Activated naive CD4-positive, alpha-beta T cell treated with Interleukin-2 at 50 U/mL for 16 hours (primary cell): ENCODE data around the gene FHL5.
"Not testable (repeated sequence)": the region's sequence is repeated elsewhere in the genome, so short reads cannot be mapped to it uniquely, and the experiment has no call there.

Experiments used
- DNase-seq: peaks from one replicate; pipeline ENCODE4 v3.0.0-alpha.2; 2020

FHL5 gene

DNA sequence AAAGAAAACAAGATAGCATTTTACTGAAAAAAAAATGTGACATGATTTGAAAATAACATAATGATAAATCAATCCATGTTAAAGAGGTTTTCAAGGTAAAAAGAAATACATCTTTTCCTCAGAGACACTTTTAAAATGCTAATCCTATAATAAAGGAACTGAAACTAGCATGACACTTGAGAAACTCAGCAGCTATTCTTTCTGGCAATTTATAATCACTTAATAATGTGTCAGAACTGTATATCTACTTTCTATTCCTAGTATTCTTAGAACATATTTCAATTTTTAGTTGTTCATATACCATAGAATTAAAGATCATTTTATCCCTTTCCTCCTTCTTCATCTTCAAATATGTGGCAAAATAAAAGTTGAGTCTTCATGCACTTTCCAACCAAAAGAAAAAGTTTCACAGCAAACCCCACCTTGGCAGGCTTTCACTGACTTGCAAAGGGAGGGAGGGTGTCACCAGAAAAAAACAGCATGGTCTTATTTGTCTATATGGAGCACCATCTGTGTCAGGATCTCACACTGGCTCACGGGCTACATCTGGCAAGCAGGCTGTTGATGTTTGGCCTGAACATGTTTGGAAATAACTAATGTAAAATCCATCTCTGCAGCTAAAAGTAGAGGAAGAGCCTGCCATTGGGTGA lies 48.5 kb downstream of the FHL5 start:
- DNase-seq = no peak

GRCh38 chr6:96613291-96613999 lies 50.5 kb downstream of the FHL5 start:
- no peak for DNase-seq

GRCh38 chr6:96620851-96621250 lies 57.9 kb downstream of the FHL5 start:
- no peak for DNase-seq

DNA sequence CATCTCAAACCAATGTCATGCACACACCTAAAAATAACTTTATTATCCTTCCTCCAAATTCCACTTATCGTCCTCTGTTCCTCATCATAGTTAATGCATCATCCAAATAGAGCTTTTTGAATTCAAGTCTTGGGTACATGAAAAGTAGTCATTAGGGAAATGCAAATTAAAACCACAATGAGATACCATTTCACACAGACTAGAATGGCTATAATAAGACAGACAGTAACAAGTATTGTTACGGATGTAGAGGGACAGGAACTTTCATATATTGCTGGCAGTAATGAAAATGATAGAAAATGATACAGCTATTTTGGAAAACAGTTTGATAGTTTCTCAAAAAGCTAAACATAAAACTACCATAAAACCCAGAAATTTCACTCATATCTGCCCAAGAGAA lies 59.1 kb downstream of the FHL5 start:
- DNase-seq = no peak

DNA sequence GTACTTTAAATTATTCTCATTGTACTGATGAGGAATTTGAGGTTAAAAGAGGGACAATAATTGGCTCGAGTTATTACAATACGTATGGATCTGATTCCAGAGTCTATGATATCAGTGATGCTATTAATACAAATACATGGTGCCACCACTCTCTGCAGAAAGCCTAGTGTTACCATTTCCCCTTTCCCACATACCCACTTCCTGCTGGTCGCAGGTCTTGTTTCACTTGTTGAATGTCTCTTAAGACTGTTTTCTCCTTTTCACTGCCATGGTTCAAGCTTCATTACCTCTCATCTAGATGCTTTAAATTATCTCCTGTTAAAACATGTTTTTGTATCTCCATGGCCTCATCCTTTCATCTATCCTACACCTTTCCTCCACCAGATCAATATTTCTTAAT lies 62.0 kb downstream of the FHL5 start:
- DNase-seq = no peak

DNA sequence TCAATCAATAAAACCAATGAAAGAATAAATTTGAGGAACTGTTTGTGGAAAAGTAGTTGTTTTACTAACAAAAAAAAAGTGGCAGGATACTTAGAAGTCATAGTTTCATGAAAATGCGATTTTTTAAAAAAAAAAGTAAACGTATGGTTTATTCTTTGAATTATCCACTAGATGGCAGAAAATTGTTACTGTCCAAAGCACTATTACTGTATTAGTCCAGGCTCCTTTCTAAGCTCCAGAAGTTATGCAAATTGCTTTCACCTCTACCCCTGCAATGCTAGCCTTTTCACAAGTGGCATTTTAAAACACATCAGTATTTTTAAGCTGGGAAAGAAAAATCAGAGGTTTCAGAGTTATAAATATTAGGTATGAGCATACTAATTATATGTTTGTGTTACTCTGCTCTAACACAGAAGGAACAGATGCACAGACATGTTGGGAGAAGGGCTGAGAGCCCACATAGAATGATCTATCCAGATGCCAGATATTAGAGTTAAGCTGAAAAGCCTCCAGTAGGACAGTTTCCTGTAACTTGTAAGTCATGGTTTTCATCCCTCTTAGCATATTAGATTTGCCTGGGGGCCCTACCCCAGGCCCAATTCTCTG lies 63.9 kb downstream of the FHL5 start:
- no peak for DNase-seq

DNA sequence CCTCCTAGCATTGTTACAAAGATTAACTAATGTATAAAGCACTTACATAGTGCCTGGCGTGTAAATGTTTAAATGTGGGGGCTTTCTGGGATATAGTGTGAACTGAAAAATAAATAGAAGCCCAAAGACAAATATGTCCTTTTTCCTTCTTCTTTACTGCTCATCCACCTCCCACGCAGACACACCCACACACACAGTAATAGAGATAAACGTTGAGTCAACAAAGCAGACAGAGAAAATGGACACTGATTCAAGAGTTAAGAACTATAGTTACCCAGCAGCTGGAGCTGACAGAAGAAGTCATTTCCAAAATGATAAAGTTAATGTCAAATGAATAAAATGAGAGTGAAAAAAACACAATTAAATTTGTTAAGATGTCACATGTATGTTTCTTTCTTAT lies 68.3 kb downstream of the FHL5 start:
- no peak for DNase-seq

- DNase-seq = not testable (repeated sequence)
Measured at GRCh38 chr6:96637979-96638378, 75.1 kb downstream of the FHL5 start.

DNA sequence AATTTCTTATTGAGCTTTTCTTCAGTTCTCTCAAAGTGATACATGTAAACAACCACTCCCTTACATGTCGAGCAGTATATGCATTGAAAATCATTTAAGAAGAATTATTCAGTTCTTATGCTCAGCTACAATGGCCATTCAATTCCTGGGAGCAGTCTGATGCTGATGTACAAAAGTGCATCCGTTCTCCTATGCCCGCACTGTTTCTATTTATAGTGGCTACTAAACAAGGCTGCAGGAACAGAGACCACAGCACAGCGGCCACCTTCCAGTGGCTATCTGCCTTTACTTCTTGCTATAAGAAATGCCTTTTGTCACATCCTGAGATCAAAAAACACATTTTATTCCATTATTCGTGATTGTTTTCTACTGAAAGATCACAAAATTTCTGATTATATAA lies 82.2 kb downstream of the FHL5 start:
- DNase-seq = no peak

DNA sequence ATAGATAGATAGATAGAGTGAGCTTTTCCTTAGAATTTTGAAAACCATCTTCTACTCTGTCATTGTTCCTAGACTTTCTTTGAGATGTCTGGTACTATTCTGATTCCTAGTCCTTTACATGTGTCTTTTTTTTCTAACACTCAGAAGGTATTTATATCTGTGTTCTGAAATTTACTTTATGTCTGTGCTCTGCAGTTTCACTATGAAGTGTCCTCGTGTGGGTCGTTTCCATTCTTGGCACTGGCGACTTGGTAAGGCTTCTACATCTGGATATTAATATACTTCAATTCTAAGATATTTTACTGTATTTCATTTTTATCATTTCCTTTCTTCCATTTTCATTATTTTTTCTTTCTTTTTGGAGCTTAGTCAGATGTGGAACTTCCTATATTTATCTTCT lies 87.0 kb downstream of the FHL5 start:
- DNase-seq = no peak

- DNase-seq = no peak
Measured at GRCh38 chr6:96651816-96652215, 88.9 kb downstream of the FHL5 start.

DNA sequence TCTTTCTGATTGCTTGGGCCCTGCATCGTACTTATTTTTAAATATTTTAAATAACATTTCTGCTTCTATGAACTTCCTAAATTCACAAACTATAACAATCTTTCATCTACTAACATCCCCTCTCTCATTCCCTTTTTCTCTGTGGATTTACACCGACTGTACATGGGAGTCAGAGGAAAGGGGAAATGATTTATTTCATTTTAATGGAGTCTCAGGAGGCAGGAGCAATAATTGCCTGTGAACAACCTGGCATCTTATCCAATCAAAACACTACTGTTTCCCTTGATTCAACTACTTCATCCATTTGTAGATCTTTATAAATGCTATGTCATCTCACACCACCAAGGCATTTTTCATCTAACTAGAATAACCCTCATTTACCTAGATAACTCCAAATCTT lies 89.6 kb downstream of the FHL5 start:
- no peak for DNase-seq

DNA sequence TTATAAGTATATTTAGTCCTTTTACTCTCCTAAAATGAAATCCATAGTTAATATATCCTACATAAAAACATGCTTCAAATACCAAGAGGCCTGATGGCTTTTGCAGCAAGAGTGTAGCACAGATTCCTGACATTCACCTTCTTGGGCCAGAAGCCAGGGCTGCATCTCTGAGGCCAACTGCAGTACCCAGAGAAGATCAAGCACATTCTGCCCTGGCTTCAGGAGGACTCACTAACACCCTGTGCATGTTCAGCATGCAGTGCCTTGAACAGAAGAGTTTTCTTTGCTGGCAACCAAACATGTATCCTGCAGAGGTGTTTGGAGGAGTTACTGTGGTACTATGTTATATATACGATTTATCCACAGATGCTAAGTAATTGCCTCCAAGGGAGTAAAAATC lies 90.3 kb downstream of the FHL5 start:
- no peak for DNase-seq

- DNase-seq = no peak
Measured at GRCh38 chr6:96656567-96656966, 93.6 kb downstream of the FHL5 start.

GRCh38 chr6:96657344-96657743 lies 94.4 kb downstream of the FHL5 start:
- DNase-seq = no peak

DNA sequence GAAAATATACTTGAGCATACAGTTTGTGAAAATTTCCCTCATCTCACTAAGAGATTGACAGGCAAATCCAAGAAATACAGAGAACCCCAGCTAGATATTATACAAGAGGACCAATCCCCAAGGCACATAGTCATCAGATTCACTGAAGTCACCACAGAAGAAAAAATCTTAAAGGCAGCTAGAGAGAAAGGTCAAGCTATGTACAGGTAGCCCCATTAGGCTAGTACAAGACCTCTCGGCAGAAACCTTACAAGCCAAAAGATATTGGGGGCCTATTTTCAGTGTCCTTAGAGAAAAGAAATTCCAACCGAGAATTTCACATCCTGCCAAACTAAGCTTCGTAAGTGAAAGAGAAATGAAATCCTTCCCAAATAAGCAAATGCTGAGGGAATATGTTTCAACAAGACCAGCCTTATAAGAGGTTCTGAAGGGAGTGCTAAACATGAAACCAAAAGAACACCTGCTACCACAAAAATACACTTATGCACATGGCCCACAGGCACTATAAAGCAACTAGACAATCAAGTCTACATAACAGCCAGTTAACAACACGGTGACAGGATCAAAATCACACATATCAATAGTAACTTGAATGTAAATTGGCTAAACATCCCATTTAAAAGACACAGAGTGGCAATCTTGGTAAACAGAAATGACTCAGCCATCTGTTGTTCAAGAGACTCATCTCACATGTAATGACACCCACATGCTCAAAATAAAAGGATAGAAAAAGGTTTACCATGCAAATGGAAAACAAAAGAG lies 96.3 kb downstream of the FHL5 start:
- no peak for DNase-seq
